ENCODE data around the gene MFSD2B. TPM values are rescaled to one million over a fixed set of nuclear protein-coding genes. Genes with fewer than 3 reads are reported as not detected.

The MFSD2B gene
- total RNA-seq, 1 donor from 2014 or later, result 0.34 TPM

DNA sequence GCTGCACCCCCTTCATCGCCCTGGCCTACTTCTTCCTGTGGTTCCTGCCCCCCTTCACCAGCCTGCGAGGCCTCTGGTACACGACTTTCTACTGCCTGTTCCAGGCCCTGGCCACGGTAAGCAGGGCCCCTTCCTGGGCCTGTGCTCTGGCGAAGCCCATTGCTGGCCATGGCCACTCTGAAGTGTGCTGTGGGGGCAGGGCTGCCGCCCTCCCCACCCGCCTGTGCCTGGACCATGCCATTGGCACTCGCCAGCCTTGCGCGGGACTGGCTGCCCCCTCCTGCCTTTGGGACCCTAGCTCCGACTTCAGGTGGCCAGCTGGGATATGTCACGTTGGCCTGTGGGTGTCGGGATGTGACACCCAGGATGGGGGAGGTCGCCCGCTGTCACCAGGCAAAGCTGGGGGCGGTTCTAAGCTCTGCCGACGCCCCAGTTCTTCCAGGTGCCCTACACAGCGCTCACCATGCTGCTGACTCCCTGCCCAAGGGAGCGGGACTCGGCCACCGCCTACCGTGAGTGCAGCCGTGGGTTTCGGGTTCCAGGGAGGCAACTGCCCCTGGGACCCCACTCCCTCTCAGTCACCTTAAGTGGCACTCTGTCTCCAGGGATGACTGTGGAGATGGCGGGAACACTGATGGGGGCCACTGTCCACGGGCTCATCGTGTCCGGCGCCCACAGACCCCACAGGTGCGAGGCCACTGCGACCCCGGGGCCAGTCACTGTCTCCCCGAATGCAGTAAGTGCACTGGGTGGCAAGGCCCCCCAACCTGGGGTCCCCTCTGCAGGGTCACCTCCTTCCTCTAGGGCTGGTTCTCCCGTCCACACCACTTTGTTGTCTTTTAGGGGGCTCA, 7.2 kb downstream of the MFSD2B start:
- Histone ChIP-seq H2AFZ (ENCODE audit: low read depth, low read length) (no peak overlapping the region), H3K4me1 (ENCODE audit: insufficient read depth, low read length) (peaks cover 16% of the 10 kb centered on the region), H3K4me3 (ENCODE audit: insufficient read depth, low read depth, low read length) (no peak overlapping the region), H3K36me3 (ENCODE audit: insufficient read depth, low read length) (no peaks in the 10 kb centered on the region), H3K9me3 (ENCODE audit: insufficient read depth, low read depth, low read length) (no peaks in the 10 kb centered on the region), H3K27ac (ENCODE audit: low read depth, low read length) (no peak overlapping the region), H3K4me2 (ENCODE audit: low read length) (no peak overlapping the region), H3K9ac (ENCODE audit: low read length) (no peak overlapping the region), H3K79me2 (ENCODE audit: insufficient read depth, low read length) (no peaks in the 10 kb centered on the region), H3K27me3 (ENCODE audit: insufficient read depth, low read length) (no peaks in the 10 kb centered on the region), H4K20me1 (ENCODE audit: insufficient read depth, low read length) (no peaks in the 10 kb centered on the region)
- no peak for TF ChIP-seq EZH2 (IDR thresholded peaks at IDR 0.05; ENCODE audit: insufficient read depth, low read length)
- no peak for TF ChIP-seq CTCF (IDR thresholded peaks at IDR 0.05; ENCODE audit: insufficient read depth, low read depth, low read length)
- H3K4me1 Mint-ChIP-seq (ENCODE audit: low read depth, unreplicated experiment), result peaks cover 7% of the 10 kb centered on the region
- H3K27me3 Mint-ChIP-seq (ENCODE audit: low read depth, unreplicated experiment), result peaks cover 2% of the 10 kb centered on the region
- no peaks in the 10 kb centered on the region for H3K36me3 Mint-ChIP-seq (ENCODE audit: low read depth, unreplicated experiment)
- DNase-seq (ENCODE audit: low read depth) (no peak), FAIRE-seq (no peak)
- H3K4me3 Mint-ChIP-seq (ENCODE audit: unreplicated experiment), result no peak overlapping the region
- H3K9me3 Mint-ChIP-seq (ENCODE audit: unreplicated experiment), result no peaks in the 10 kb centered on the region
- no peak overlapping the region for H3K27ac Mint-ChIP-seq (ENCODE audit: unreplicated experiment)

GRCh38 chr2:24017711-24018110, 7.8 kb downstream of the MFSD2B start:
- H4K20me1 ChIP-seq (ENCODE audit: insufficient read depth, low read length), result no peaks in the 10 kb centered on the region

More at GRCh38 chr2:24017711-24018110, 7.8 kb downstream of the MFSD2B start:
- H3K4me1 Mint-ChIP-seq (ENCODE audit: low read depth, unreplicated experiment), result peaks cover 7% of the 10 kb centered on the region
- Histone ChIP-seq H3K4me1 (ENCODE audit: insufficient read depth, low read length) (peaks cover 16% of the 10 kb centered on the region), H3K9ac (ENCODE audit: low read length) (no peak overlapping the region), H3K4me2 (ENCODE audit: low read length) (no peak overlapping the region), H3K27ac (ENCODE audit: low read depth, low read length) (no peak overlapping the region), H3K4me3 (ENCODE audit: insufficient read depth, low read depth, low read length) (no peak overlapping the region), H2AFZ (ENCODE audit: low read depth, low read length) (no peak overlapping the region), H3K27me3 (ENCODE audit: insufficient read depth, low read length) (no peaks in the 10 kb centered on the region), H3K36me3 (ENCODE audit: insufficient read depth, low read length) (no peaks in the 10 kb centered on the region), H3K9me3 (ENCODE audit: insufficient read depth, low read depth, low read length) (no peaks in the 10 kb centered on the region), H3K79me2 (ENCODE audit: insufficient read depth, low read length) (no peaks in the 10 kb centered on the region)
- no peak overlapping the region for H3K27ac Mint-ChIP-seq (ENCODE audit: unreplicated experiment)
- FAIRE-seq, result no peak
- H3K9me3 Mint-ChIP-seq (ENCODE audit: unreplicated experiment), result no peaks in the 10 kb centered on the region
- TF ChIP-seq CTCF (IDR thresholded peaks at IDR 0.05; ENCODE audit: insufficient read depth, low read depth, low read length) (no peak), EZH2 (IDR thresholded peaks at IDR 0.05; ENCODE audit: insufficient read depth, low read length) (no peak)
- H3K27me3 Mint-ChIP-seq (ENCODE audit: low read depth, unreplicated experiment), result peaks cover 2% of the 10 kb centered on the region
- H3K36me3 Mint-ChIP-seq (ENCODE audit: low read depth, unreplicated experiment), result peaks cover 2% of the 10 kb centered on the region
- DNase-seq (ENCODE audit: low read depth), result no peak
- H3K4me3 Mint-ChIP-seq (ENCODE audit: unreplicated experiment), result no peak overlapping the region
